Measurements from ENCODE around the gene NOD2. TPM values are rescaled to one million over a fixed set of nuclear protein-coding genes. Genes with fewer than 3 reads are reported as not detected.
A peak's percentile ranks its signal among the peaks of the same experiment; 100 is the strongest.

The NOD2 gene
- total and polyA plus RNA-seq, 2 of the 13 experiments (the other 11 are each of a cell fraction or from before 2014, with no cell fraction given), result 0.27 to 0.81 TPM

DNA sequence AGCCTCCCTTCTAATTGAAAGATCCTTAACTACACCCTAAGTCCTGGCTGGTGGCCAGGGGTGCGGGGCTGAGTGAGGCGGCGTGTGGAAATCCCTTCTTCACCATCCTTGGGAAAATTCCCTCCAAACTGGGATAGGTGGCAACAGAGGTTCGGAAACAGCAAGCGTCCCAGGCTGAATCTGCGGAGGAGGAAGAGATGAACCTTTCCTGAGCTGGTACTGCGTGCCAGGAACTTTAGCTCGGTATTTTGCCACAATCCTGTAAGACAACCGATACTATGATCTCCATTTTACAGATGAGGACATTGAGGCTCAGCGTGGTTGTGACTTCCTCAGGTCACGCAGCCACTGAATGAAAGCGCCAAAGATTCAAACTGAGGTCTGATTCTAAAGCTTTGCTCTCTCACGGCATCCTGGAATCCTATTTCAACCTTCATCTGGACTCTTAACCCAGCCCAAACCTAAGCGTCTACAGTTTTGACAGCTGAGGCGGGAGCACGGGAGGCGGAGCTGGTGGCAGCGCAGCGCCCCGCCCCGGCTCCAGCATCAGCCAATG, 47.9 kb downstream of the NOD2 start (continued):
- TF ChIP-seq, protein P1, sequence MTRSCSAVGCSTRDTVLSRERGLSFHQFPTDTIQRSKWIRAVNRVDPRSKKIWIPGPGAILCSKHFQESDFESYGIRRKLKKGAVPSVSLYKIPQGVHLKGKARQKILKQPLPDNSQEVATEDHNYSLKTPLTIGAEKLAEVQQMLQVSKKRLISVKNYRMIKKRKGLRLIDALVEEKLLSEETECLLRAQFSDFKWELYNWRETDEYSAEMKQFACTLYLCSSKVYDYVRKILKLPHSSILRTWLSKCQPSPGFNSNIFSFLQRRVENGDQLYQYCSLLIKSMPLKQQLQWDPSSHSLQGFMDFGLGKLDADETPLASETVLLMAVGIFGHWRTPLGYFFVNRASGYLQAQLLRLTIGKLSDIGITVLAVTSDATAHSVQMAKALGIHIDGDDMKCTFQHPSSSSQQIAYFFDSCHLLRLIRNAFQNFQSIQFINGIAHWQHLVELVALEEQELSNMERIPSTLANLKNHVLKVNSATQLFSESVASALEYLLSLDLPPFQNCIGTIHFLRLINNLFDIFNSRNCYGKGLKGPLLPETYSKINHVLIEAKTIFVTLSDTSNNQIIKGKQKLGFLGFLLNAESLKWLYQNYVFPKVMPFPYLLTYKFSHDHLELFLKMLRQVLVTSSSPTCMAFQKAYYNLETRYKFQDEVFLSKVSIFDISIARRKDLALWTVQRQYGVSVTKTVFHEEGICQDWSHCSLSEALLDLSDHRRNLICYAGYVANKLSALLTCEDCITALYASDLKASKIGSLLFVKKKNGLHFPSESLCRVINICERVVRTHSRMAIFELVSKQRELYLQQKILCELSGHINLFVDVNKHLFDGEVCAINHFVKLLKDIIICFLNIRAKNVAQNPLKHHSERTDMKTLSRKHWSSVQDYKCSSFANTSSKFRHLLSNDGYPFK (CRISPR knock-in tag; IDR thresholded peaks at IDR 0.05; ENCODE audit: borderline replicate concordance), result 0 out of 2 replicates have a peak, but pooled peaks have one; percentile 11
- no peak for TF ChIP-seq CENPX (CRISPR knock-in tag; IDR thresholded peaks at IDR 0.05)
- no peak for TF ChIP-seq ZNF563 (CRISPR knock-in tag; IDR thresholded peaks at IDR 0.05)
- TF ChIP-seq ZNF775 (CRISPR knock-in tag; IDR thresholded peaks at IDR 0.05; ENCODE audit: borderline replicate concordance), result no peak
- TF ChIP-seq JDP2 (CRISPR knock-in tag; IDR thresholded peaks at IDR 0.05; ENCODE audit: borderline replicate concordance), result no peak
- TF ChIP-seq, protein P2, sequence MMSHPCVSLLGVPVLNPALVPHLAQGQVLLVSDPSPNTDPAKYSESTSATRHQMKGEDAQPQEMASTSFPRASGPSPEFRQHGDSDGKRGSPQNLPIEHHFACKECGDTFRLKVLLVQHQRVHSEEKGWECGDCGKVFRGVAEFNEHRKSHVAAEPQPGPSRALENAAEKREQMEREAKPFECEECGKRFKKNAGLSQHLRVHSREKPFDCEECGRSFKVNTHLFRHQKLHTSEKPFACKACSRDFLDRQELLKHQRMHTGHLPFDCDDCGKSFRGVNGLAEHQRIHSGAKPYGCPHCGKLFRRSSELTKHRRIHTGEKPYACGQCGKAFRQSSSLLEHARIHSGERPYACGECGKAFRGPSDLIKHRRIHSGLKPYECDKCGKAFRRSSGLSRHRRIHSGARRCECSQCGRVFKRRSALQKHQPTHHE (CRISPR knock-in tag; IDR thresholded peaks at IDR 0.05; ENCODE audit: borderline replicate concordance), result no peak
- 0 out of 2 replicates have a peak, but pooled peaks have one; percentile 15 for TF ChIP-seq KDM5A (IDR thresholded peaks at IDR 0.05; ENCODE audit: borderline replicate concordance, low read length)
- no peak for TF ChIP-seq LCORL (IDR thresholded peaks at IDR 0.05)
- TF ChIP-seq LCORL (CRISPR knock-in tag; IDR thresholded peaks at IDR 0.05), result peak; percentile 74; the same call in 1 of the 2 replicates
- no peak for TF ChIP-seq PAWR (CRISPR knock-in tag; IDR thresholded peaks at IDR 0.05; ENCODE audit: borderline replicate concordance)
- no peak for TF ChIP-seq ZNF281 (CRISPR knock-in tag; IDR thresholded peaks at IDR 0.05; ENCODE audit: borderline replicate concordance)
- peak; percentile 54; the same call in 1 of the 2 replicates for TF ChIP-seq RCOR2 (CRISPR knock-in tag; IDR thresholded peaks at IDR 0.05)
- no peak for TF ChIP-seq HNRNPK (IDR thresholded peaks at IDR 0.05; ENCODE audit: low read depth, low read length, poor library complexity, severe bottlenecking)
- no peak for TF ChIP-seq PLRG1 (conservative IDR thresholded peaks at IDR 0.05)
- no peak for TF ChIP-seq GTF2F1 (IDR thresholded peaks at IDR 0.05; ENCODE audit: low read length)
- 0 out of 2 replicates have a peak, but pooled peaks have one; percentile 2 for TF ChIP-seq BORCS8-MEF2B (CRISPR knock-in tag; IDR thresholded peaks at IDR 0.05)
- TF ChIP-seq CBFB (CRISPR knock-in tag; IDR thresholded peaks at IDR 0.05), result no peak
- 0 out of 2 replicates have a peak, but pooled peaks have one; percentile 10 for TF ChIP-seq NCOA1 (CRISPR knock-in tag; IDR thresholded peaks at IDR 0.05)
- no peak for TF ChIP-seq TP53 (CRISPR knock-in tag; conservative IDR thresholded peaks at IDR 0.05)
- no peak for TF ChIP-seq SIN3B (IDR thresholded peaks at IDR 0.05; ENCODE audit: low read length)
- no peak for TF ChIP-seq FOXM1 (CRISPR knock-in tag; IDR thresholded peaks at IDR 0.05)
- no peak for TF ChIP-seq IKZF4 (CRISPR knock-in tag; IDR thresholded peaks at IDR 0.05; ENCODE audit: borderline replicate concordance, low read depth, not compliant biosample characterization)
- TF ChIP-seq ASH2L (IDR thresholded peaks at IDR 0.05; ENCODE audit: insufficient read length, low read depth, low read length), result peak; percentile 5

Data from HepG2 (cell line).